ENCODE data around the gene EEF1B2.

DNA sequence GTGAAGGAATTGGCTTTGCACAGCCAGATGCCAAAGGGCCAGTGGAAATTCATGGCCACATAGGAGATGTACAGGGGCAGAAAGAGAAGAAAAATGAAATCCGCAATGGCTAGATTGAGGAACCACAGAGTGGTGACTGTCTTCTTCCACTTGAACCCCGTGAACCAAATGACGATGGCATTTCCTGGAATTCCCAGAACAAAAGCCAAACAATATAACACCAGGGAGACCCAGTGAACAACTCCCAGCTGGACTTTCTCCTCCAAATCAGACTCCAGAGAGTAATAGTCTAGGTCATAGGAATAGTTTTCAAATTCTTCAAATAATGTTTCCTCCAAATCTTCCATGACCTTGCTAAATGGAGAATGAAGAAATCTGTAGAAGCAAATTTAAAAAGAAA is 17.2 kb downstream of the EEF1B2 start:
- TF ChIP-seq SIN3A (IDR thresholded peaks at IDR 0.05; ENCODE audit: borderline replicate concordance, insufficient read depth, low read length) (no peak), TAF1 (IDR thresholded peaks at IDR 0.05; ENCODE audit: borderline replicate concordance, insufficient read depth, low read length) (no peak)
- TF ChIP-seq, protein P1, sequence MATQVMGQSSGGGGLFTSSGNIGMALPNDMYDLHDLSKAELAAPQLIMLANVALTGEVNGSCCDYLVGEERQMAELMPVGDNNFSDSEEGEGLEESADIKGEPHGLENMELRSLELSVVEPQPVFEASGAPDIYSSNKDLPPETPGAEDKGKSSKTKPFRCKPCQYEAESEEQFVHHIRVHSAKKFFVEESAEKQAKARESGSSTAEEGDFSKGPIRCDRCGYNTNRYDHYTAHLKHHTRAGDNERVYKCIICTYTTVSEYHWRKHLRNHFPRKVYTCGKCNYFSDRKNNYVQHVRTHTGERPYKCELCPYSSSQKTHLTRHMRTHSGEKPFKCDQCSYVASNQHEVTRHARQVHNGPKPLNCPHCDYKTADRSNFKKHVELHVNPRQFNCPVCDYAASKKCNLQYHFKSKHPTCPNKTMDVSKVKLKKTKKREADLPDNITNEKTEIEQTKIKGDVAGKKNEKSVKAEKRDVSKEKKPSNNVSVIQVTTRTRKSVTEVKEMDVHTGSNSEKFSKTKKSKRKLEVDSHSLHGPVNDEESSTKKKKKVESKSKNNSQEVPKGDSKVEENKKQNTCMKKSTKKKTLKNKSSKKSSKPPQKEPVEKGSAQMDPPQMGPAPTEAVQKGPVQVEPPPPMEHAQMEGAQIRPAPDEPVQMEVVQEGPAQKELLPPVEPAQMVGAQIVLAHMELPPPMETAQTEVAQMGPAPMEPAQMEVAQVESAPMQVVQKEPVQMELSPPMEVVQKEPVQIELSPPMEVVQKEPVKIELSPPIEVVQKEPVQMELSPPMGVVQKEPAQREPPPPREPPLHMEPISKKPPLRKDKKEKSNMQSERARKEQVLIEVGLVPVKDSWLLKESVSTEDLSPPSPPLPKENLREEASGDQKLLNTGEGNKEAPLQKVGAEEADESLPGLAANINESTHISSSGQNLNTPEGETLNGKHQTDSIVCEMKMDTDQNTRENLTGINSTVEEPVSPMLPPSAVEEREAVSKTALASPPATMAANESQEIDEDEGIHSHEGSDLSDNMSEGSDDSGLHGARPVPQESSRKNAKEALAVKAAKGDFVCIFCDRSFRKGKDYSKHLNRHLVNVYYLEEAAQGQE (IDR thresholded peaks at IDR 0.05; ENCODE audit: insufficient read depth in 1 of 2, low read depth in 2 of 2, low read length in 2 of 2) = no peak
